HFF-Myc (cell line): Measurements from ENCODE around the gene FARP1.

Experiments used
- DNase-seq: peaks from one replicate; pipeline ENCODE4 v3.0.0-alpha.2; 2011; ENCODE audit warnings: low read depth; ENCODE audit errors: extremely low read depth
- H3K4me3 ChIP-seq: replicated peaks from 2 replicates; pipeline ENCODE4 v1.5.1; 2011; ENCODE audit warnings: low read depth, mild to moderate bottlenecking, control low read depth, low read length
- CTCF ChIP-seq: IDR thresholded peaks from 2 replicates; pipeline ENCODE4 v1.5.1; 2012; ENCODE audit warnings: mild to moderate bottlenecking, low read depth, low read length, control low read depth; ENCODE audit errors: missing control alignments

FARP1 gene

GRCh38 chr13:98206946-98207345 is 64.1 kb downstream of the FARP1 start:
- no peak for DNase-seq
- H3K4me3 ChIP-seq = no peak overlapping the region
- no peak for TF ChIP-seq CTCF

GRCh38 chr13:98207416-98207815 is 64.5 kb downstream of the FARP1 start:
- H3K4me3 ChIP-seq = no peak overlapping the region
- no peak for TF ChIP-seq CTCF
- no peak for DNase-seq

GRCh38 chr13:98208606-98209005 is 65.7 kb downstream of the FARP1 start:
- TF ChIP-seq CTCF = no peak
- no peak for DNase-seq
- no peak overlapping the region for H3K4me3 ChIP-seq

- TF ChIP-seq CTCF = no peak
- no peak for DNase-seq
- no peak overlapping the region for H3K4me3 ChIP-seq
These were observed 69.9 kb downstream of the FARP1 start for GRCh38 chr13:98212763-98213162.

- no peak for TF ChIP-seq CTCF
- DNase-seq = no peak
- H3K4me3 ChIP-seq = 0 out of 2 replicates have a peak overlapping the region, but pooled peaks have one; percentile 1
These were observed 70.5 kb downstream of the FARP1 start for GRCh38 chr13:98213354-98213753.

GRCh38 chr13:98214008-98214643 is 71.2 kb downstream of the FARP1 start:
- 0 out of 2 replicates have a peak overlapping the region, but pooled peaks have one; percentile 1 for H3K4me3 ChIP-seq
- TF ChIP-seq CTCF = no peak
- DNase-seq = peak; percentile 53

- TF ChIP-seq CTCF = no peak
These were observed 71.8 kb downstream of the FARP1 start for GRCh38 chr13:98214707-98215106.

More at GRCh38 chr13:98214707-98215106, 71.8 kb downstream of the FARP1 start:
- H3K4me3 ChIP-seq = no peak overlapping the region
- no peak for DNase-seq
